Right hindlimb (tissue), 1 donor: ENCODE measurements around the gene MS4A4A.

Experiments used
- DNase-seq: peaks from one replicate; pipeline ENCODE4 v3.0.0-alpha.2; 2018

MS4A4A gene

GRCh38 chr11:60349990-60350389 lies 69.5 kb downstream of the MS4A4A start:
- no peak for DNase-seq

GRCh38 chr11:60357771-60358170 lies 77.3 kb downstream of the MS4A4A start:
- no peak for DNase-seq
